ENCODE data around the gene CFAP100.

DNA sequence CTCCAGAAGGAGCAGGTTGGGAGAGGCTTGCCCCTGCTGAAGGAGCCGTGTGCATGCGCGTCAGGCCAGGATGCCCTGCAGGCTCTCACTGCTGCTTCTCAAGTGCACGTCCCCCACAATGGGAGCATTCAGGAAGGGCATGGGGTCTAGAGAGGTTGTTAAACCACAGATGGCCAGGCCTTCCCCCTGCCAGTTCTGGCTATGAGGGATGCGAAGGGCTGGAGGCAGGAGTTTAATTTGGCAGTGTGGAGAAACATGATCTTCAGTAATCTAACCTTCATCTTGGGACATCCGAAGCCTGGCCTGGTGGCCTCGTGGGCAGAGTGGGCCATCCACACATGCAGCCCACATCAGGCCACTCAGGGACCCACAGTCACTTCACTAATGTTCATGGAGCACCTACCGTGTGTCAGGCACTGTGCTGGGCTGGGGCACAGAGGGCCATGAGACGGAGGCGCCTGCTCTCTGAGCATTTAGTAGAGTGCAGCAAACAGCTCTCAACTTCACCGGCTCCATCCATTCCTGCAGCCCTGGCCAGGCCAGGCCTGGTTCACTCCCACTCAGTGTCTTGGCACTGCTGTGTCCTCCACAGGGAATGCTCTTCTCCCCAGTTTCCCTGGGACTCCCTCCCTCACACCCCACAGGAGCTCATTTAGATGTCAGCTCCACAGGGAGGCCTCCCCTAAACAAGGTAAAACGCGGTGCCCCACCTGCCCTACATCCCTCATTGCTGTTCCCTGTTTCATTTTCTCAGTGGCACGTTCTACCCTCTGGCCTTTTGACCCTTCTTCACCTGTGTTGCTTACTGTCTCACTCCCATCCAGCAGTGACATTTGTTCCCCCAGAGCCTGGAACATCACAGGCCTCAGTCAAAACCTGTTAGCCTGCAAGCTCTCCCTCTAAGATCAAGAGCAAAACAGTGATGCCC, 4.0 kb downstream of the CFAP100 start:
- TF ChIP-seq, protein P1, sequence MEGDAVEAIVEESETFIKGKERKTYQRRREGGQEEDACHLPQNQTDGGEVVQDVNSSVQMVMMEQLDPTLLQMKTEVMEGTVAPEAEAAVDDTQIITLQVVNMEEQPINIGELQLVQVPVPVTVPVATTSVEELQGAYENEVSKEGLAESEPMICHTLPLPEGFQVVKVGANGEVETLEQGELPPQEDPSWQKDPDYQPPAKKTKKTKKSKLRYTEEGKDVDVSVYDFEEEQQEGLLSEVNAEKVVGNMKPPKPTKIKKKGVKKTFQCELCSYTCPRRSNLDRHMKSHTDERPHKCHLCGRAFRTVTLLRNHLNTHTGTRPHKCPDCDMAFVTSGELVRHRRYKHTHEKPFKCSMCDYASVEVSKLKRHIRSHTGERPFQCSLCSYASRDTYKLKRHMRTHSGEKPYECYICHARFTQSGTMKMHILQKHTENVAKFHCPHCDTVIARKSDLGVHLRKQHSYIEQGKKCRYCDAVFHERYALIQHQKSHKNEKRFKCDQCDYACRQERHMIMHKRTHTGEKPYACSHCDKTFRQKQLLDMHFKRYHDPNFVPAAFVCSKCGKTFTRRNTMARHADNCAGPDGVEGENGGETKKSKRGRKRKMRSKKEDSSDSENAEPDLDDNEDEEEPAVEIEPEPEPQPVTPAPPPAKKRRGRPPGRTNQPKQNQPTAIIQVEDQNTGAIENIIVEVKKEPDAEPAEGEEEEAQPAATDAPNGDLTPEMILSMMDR (IDR thresholded peaks at IDR 0.05; ENCODE audit: low read length): no peak
- TF ChIP-seq EZH2 (optimal IDR thresholded peaks at IDR 0.05; ENCODE audit: low read depth, low read length) (no peak), EZH2phosphoT487 (IDR thresholded peaks at IDR 0.05; ENCODE audit: low read length) (no peak)

Measured in MM.1S (cell line).